H9 (cell line): ENCODE measurements around the gene ADGRF1. TPM values are rescaled to one million over a fixed set of nuclear protein-coding genes. Genes with fewer than 3 reads are reported as not detected.

Experiments
- DNase-seq: peaks from one replicate; pipeline ENCODE4 v3.0.0-alpha.2; 2017
- H2AFZ ChIP-seq: one replicate; pipeline ENCODE4 v1.6.1; 2013; ENCODE audit warnings: mild to moderate bottlenecking, low read length, control low read depth, moderate library complexity
- H2AK5ac ChIP-seq: 2 replicates; pipeline ENCODE4 v1.6.1; 2013; ENCODE audit warnings: low read length, control low read depth, mixed read lengths; ENCODE audit not compliant: insufficient read length
- H2BK120ac ChIP-seq: one replicate; pipeline ENCODE4 v1.6.1; 2013; ENCODE audit warnings: low read depth, mild to moderate bottlenecking, low read length, control low read depth, inconsistent platforms; ENCODE audit not compliant: poor library complexity, severe bottlenecking
- H2BK12ac ChIP-seq: 2 replicates; pipeline ENCODE4 v1.6.1; 2013; ENCODE audit warnings: low read length, control low read depth, mixed read lengths, low read depth; ENCODE audit not compliant: insufficient read length
- H2BK15ac ChIP-seq: 2 replicates; pipeline ENCODE4 v1.6.1; 2013; ENCODE audit warnings: low read depth, low read length, control low read depth
- H2BK20ac ChIP-seq: one replicate; pipeline ENCODE4 v1.6.1; 2013; ENCODE audit warnings: low read depth, mild to moderate bottlenecking, low read length, control low read depth, inconsistent platforms; ENCODE audit not compliant: poor library complexity, severe bottlenecking
- H2BK5ac ChIP-seq: 2 replicates; pipeline ENCODE4 v1.6.1; 2013; ENCODE audit warnings: low read length, control low read depth, mixed read lengths; ENCODE audit not compliant: insufficient read length
- H3K14ac ChIP-seq: 2 replicates; pipeline ENCODE4 v1.6.1; 2013; ENCODE audit warnings: low read length, control low read depth; ENCODE audit not compliant: insufficient read depth
- H3K18ac ChIP-seq: 2 replicates; pipeline ENCODE4 v1.6.1; 2013; ENCODE audit warnings: low read depth, mild to moderate bottlenecking, mixed read lengths, low read length, control low read depth; ENCODE audit not compliant: insufficient read length
- H3K23ac ChIP-seq: 2 replicates; pipeline ENCODE4 v1.6.1; 2013; ENCODE audit warnings: low read length, control low read depth, mixed read lengths, low read depth; ENCODE audit not compliant: insufficient read length
- H3K23me2 ChIP-seq: 2 replicates; pipeline ENCODE4 v1.6.1; 2013; ENCODE audit warnings: low read depth, mild to moderate bottlenecking, mixed read lengths, low read length, control low read depth; ENCODE audit not compliant: insufficient read length, poor library complexity, severe bottlenecking
- H3K27ac ChIP-seq: 2 replicates; pipeline ENCODE4 v1.5.1; 2013; ENCODE audit warnings: low read length, control low read depth, mixed read lengths, low read depth; ENCODE audit not compliant: insufficient read length
- H3K27me3 ChIP-seq: 2 replicates; pipeline ENCODE4 v1.6.1; 2013; ENCODE audit warnings: low read length, control low read depth, inconsistent platforms; ENCODE audit not compliant: insufficient read depth
- H3K4ac ChIP-seq: 2 replicates; pipeline ENCODE4 v1.6.1; 2013; ENCODE audit warnings: low read depth, mild to moderate bottlenecking, control low read depth, inconsistent platforms, low read length, moderate library complexity
- H3K4me1 ChIP-seq: 2 replicates; pipeline ENCODE4 v1.6.1; 2013; ENCODE audit warnings: low read length, control low read depth, inconsistent platforms; ENCODE audit not compliant: insufficient read depth
- H3K4me2 ChIP-seq: 2 replicates; pipeline ENCODE4 v1.6.1; 2013; ENCODE audit warnings: low read length, control low read depth, mixed read lengths; ENCODE audit not compliant: insufficient read length, insufficient read depth
- H3K56ac ChIP-seq: 2 replicates; pipeline ENCODE4 v1.6.1; 2013; ENCODE audit warnings: low read depth, mild to moderate bottlenecking, mixed read lengths, low read length, control low read depth; ENCODE audit not compliant: insufficient read length
- H3K79me1 ChIP-seq: 2 replicates; pipeline ENCODE4 v1.6.1; 2013; ENCODE audit warnings: low read depth, mild to moderate bottlenecking, moderate library complexity, low read length, control low read depth, inconsistent platforms; ENCODE audit not compliant: insufficient read depth, poor library complexity, severe bottlenecking
- H3K79me2 ChIP-seq: 2 replicates; pipeline ENCODE4 v1.6.1; 2013; ENCODE audit warnings: low read length, control low read depth, inconsistent platforms; ENCODE audit not compliant: insufficient read depth
- H3K9ac ChIP-seq: 2 replicates; pipeline ENCODE4 v1.6.1; 2013; ENCODE audit warnings: low read length, control low read depth, mixed read lengths; ENCODE audit not compliant: insufficient read length; ENCODE audit errors: extremely low read depth
- H3K9me3 ChIP-seq: one replicate; pipeline ENCODE4 v1.6.1; 2013; ENCODE audit warnings: low read depth, low read length, inconsistent platforms; ENCODE audit not compliant: control insufficient read depth
- H3T11ph ChIP-seq: one replicate; pipeline ENCODE4 v1.6.1; 2013; ENCODE audit warnings: mild to moderate bottlenecking, low read length, control low read depth, inconsistent platforms
- H4K20me1 ChIP-seq: one replicate; pipeline ENCODE4 v1.6.1; 2013; ENCODE audit not compliant: control insufficient read depth, insufficient read length, insufficient read depth
- H4K5ac ChIP-seq: 2 replicates; pipeline ENCODE4 v1.6.1; 2013; ENCODE audit warnings: low read depth, mild to moderate bottlenecking, mixed read lengths, low read length, control low read depth; ENCODE audit not compliant: insufficient read length
- H4K8ac ChIP-seq: replicated peaks from 2 replicates; pipeline ENCODE4 v1.6.1; 2013; ENCODE audit warnings: low read length, control low read depth, mixed read lengths, low read depth; ENCODE audit not compliant: insufficient read length
- H4K91ac ChIP-seq: 2 replicates; pipeline ENCODE4 v1.6.1; 2013; ENCODE audit warnings: low read depth, mild to moderate bottlenecking, moderate library complexity, mixed read lengths, low read length, control low read depth; ENCODE audit not compliant: insufficient read length
- H3K27ac Mint-ChIP-seq, 3 experiments: 2 replicates in 2 of 3; 3 replicates in 1 of 3; pipeline ENCODE4 v1.8.0; 2020 to 2021; ENCODE audit warnings: mixed read lengths in 3 of 3, mild to moderate bottlenecking in 1 of 3, moderate library complexity in 1 of 3
- H3K27me3 Mint-ChIP-seq: 2 replicates; pipeline ENCODE4 v1.8.0; 2021; ENCODE audit warnings: low read depth, mild to moderate bottlenecking, moderate library complexity, mixed read lengths
- H3K36me3 Mint-ChIP-seq, 3 experiments: 2 replicates in 2 of 3; 3 replicates in 1 of 3; pipeline ENCODE4 v1.8.0; 2020 to 2021; ENCODE audit warnings: low read depth in 3 of 3, mixed read lengths in 3 of 3; ENCODE audit not compliant: insufficient read depth in 1 of 3
- H3K4me1 Mint-ChIP-seq, 2 experiments: 2 replicates each; pipeline ENCODE4 v1.8.0; 2020; ENCODE audit warnings: mixed read lengths in 2 of 2
- H3K4me3 Mint-ChIP-seq, 2 experiments: 2 replicates in 1 of 2; 3 replicates in 1 of 2; pipeline ENCODE4 v1.8.0; 2020 to 2021; ENCODE audit warnings: mild to moderate bottlenecking in 2 of 2, mixed read lengths in 2 of 2, moderate library complexity in 1 of 2
- H3K9me3 Mint-ChIP-seq, 2 experiments: 2 replicates in 1 of 2; 3 replicates in 1 of 2; pipeline ENCODE4 v1.8.0; 2020; ENCODE audit warnings: mild to moderate bottlenecking in 2 of 2, mixed read lengths in 2 of 2, moderate library complexity in 1 of 2
- CTCF ChIP-seq: fragments of 200-600 bp; sonication (generic); conservative IDR thresholded peaks from 3 replicates; pipeline ENCODE4 v1.8.0; 2021; ENCODE audit warnings: antibody characterized with exemption, mild to moderate bottlenecking
- WGBS: extraction: QIAGEN DNeasy Blood & Tissue Kit; methylation state at CpG from one replicate; pipeline ENCODE4 v1.1.7; 2013; ENCODE audit warnings: missing lambda C conversion rate, low lambda C conversion rate, mixed read lengths; ENCODE audit not compliant: insufficient read length; ENCODE audit errors: extremely low coverage; 5-methylcytosine and 5-hydroxymethylcytosine counted together
- total RNA-seq: library from RNA; stranded (reverse); gene quantifications from 2 replicates; pipeline ENCODE4 v1.2.1, GENCODE V29; 2021

Gene ADGRF1
- total RNA-seq, 1 experiment from 2014 or later: not detected

GRCh38 chr6:46997646-46998045, 44.5 kb downstream of the ADGRF1 start:
- no peaks in the 10 kb centered on the region for H3K23me2 ChIP-seq
- H3T11ph ChIP-seq: no peak overlapping the region
- no peak overlapping the region for H2AFZ ChIP-seq
- no peak overlapping the region for H2AK5ac ChIP-seq
- no peak overlapping the region for H2BK12ac ChIP-seq
- H3K27ac ChIP-seq: no peak overlapping the region
- H3K14ac ChIP-seq: no peak overlapping the region
- H3K79me1 ChIP-seq: no peaks in the 10 kb centered on the region
- no peaks in the 10 kb centered on the region for H3K9me3 ChIP-seq
- no peak overlapping the region for H2BK120ac ChIP-seq
- H2BK15ac ChIP-seq: no peak overlapping the region
- H3K4me1 ChIP-seq: no peaks in the 10 kb centered on the region
- no peaks in the 10 kb centered on the region for H3K9me3 Mint-ChIP-seq
- no peak overlapping the region for H3K4me2 ChIP-seq
- H3K79me2 ChIP-seq: no peaks in the 10 kb centered on the region
- no peak overlapping the region for H3K23ac ChIP-seq
- no peak for TF ChIP-seq CTCF
- no peak overlapping the region for H3K9ac ChIP-seq
- H3K36me3 Mint-ChIP-seq: no peaks in the 10 kb centered on the region
- H3K18ac ChIP-seq: no peak overlapping the region
- no peak overlapping the region for H4K8ac ChIP-seq
- no peak overlapping the region for H4K91ac ChIP-seq
- H3K56ac ChIP-seq: no peak overlapping the region
- H3K4me3 Mint-ChIP-seq: no peak overlapping the region
- WGBS: no CpG with 5 or more reads among the region's 1 CpG
- no peaks in the 10 kb centered on the region for H3K27me3 ChIP-seq
- H3K4me1 Mint-ChIP-seq: no peaks in the 10 kb centered on the region
- no peaks in the 10 kb centered on the region for H4K20me1 ChIP-seq
- no peak overlapping the region for H2BK20ac ChIP-seq
- H3K4ac ChIP-seq: no peak overlapping the region
- H3K27me3 Mint-ChIP-seq: no peaks in the 10 kb centered on the region; the same call in 1 of the 2 replicates
- no peak overlapping the region for H2BK5ac ChIP-seq
- DNase-seq: no peak
- H4K5ac ChIP-seq: no peak overlapping the region
- H3K27ac Mint-ChIP-seq: no peak overlapping the region
